HFF-Myc (cell line): ENCODE data around the gene ZBTB32.

Experiments
- DNase-seq: peaks from one replicate; pipeline ENCODE4 v3.0.0-alpha.2; 2011; ENCODE audit warnings: low read depth; ENCODE audit errors: extremely low read depth
- H3K4me3 ChIP-seq: replicated peaks from 2 replicates; pipeline ENCODE4 v1.5.1; 2011; ENCODE audit warnings: low read depth, mild to moderate bottlenecking, control low read depth, low read length
- CTCF ChIP-seq: IDR thresholded peaks from 2 replicates; pipeline ENCODE4 v1.5.1; 2012; ENCODE audit warnings: mild to moderate bottlenecking, low read depth, low read length, control low read depth; ENCODE audit errors: missing control alignments

The ZBTB32 gene

GRCh38 chr19:35742121-35742724 is 37.9 kb downstream of the ZBTB32 start, which contains the start of gene IGFLR1:
IGFLR1 (minus strand) TSS chr19:35742452; CDS start chr19:35741180, 1,272 bp downstream.
- peak within 1 kb of the TSS; percentile 53; the same call in 1 of the 2 replicates for H3K4me3 ChIP-seq
- no peak for TF ChIP-seq CTCF
- DNase-seq, result no peak

DNA sequence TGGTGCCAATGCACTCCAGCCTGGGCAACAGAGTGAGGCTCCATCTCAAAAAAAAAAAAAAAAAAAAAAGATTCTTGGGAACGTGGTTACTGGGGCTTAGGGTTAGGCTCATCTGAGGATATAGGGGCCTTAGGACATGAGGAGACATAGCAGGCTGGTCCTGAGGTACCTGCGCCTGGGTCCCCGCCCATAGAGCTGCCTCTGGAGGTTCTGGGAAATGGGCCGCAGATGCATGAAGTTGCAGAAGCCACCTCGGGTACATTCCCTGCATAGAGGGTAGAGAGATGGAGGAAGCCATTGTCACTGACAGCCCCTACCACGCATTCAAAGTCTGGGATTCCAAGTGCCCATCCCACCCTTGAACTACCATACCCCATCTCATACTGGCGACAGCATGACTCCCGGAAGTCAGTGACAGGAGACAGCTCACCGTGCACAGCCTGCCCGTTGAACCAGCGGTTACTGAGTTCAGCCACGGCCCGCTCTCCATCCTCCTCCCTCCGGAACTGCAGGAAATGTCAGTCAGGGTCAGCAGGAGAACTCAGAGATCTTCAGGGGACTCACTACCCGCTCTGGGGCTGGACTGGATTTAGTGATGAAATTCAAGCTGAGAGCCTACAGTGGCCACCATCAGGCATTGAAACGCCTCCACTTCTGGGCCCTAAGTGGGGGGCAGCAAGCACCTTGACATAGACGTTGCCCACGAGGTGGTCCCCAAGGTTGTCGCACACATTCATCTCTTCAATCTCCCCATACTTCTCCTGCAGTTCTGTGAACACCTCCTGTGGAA is 39.5 kb downstream of the ZBTB32 start:
- H3K4me3 ChIP-seq, result peak overlapping the region; percentile 96; the same call in 1 of the 2 replicates
- no peak for TF ChIP-seq CTCF
- DNase-seq, result no peak

DNA sequence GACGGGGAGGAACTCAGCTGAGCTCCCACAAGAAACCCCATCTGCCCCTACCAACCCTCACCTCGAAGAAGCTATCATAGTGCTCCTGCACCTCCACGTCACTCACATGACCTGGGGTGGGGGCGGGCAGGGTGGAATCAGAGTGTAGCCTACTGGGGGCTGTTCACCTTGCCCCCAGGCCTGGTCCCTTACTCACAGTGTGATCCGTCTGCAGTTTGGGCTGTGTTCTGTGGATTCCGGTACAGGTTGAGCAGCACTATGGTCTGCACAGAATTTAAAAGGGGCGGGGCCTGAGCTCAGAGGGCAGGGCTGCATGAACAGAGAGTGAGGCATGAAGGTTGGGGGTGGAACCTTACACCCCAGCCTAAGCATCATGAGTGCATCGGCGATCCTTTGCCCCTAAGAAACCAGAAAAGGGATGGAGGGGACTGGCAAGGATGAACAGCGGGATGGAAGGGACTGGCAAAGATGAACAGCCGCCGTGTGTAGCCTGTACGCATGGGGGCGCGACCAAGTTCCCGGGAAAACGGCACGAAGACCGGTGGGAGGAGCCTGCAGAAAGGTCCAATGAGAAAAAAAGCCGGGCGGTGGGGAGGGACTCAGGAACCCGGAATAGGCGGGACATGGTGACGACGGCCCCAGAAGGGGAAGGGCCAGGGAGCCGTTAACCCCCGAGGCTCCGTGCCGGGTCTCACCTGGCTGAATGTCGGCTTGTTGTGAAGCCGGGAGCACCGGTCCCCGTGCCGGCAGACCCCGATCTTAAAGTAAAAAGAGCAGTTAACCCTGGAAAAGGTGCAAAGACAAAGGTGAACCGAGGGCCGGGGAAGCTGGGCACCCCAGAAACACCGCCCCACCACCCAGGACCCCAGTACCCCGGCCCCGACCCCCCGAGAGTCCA is 40.3 kb downstream of the ZBTB32 start:
- peak overlapping the region; percentile 96 for H3K4me3 ChIP-seq
- peak; percentile 89 for DNase-seq
- peak; percentile 40 for TF ChIP-seq CTCF

- H3K4me3 ChIP-seq, result peak within 1 kb of the TSS; percentile 96
- TF ChIP-seq CTCF, result no peak
- DNase-seq, result peak; percentile 98
Measured at GRCh38 chr19:35745328-35746086, 41.1 kb downstream of the ZBTB32 start, which contains the start of the genes PSENEN and U2AF1L4. PSENEN (plus strand) TSS chr19:35745651; CDS start chr19:35745931, 280 bp downstream. U2AF1L4 (minus strand) TSS chr19:35745418; CDS start chr19:35745391, 27 bp downstream.

DNA sequence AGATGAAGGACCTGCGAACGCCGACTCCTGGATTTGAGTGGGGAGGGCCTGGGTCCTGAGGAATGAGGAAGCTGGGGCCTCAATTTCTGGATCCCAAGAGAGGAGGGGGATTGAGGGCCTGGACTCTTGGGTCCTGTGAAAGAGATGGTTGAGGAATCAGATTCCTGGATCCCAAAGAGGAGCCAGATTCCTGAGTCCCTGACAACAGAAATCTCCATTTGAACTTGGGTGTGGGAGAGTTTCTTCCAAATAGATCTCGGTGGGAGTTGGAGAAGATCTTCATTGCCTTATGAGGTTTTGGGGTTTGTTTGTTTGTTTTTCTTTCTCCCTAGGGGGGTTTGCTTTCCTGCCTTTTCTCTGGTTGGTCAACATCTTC is 41.7 kb downstream of the ZBTB32 start:
- no peak for TF ChIP-seq CTCF
- peak overlapping the region; percentile 96 for H3K4me3 ChIP-seq
- no peak for DNase-seq

GRCh38 chr19:35746531-35746930 is 42.2 kb downstream of the ZBTB32 start:
- DNase-seq, result no peak
- H3K4me3 ChIP-seq, result peak overlapping the region; percentile 96
- TF ChIP-seq CTCF, result no peak
